GM10847 (cell line): Measurements from ENCODE around the gene JMJD6.

ENCODE experiments used
- POLR2A ChIP-seq: IDR thresholded peaks from 2 replicates; pipeline ENCODE4 v1.6.1; 2011; ENCODE audit not compliant: insufficient read length; ENCODE audit errors: extremely low read depth

The JMJD6 gene

DNA sequence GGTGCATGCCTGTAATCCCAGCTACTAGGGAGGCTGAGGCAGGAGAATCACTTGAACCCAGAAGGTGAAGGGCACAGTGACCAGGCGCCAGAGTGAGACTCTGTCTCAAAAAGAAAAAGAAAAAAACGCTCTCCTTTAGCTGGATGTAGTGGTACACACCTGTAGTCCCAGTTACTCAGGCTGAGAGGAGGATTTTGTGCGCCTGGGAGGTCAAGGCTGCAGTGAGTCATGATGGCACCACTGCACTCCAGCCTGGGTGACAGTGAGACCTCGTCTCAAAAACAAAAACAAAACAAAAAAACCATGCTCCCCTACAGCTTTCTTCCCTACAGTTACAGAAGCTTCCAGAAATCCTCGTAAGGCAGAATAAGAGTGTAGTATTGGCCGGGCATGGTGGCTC lies 49.8 kb downstream of the JMJD6 start:
- TF ChIP-seq POLR2A: no peak

DNA sequence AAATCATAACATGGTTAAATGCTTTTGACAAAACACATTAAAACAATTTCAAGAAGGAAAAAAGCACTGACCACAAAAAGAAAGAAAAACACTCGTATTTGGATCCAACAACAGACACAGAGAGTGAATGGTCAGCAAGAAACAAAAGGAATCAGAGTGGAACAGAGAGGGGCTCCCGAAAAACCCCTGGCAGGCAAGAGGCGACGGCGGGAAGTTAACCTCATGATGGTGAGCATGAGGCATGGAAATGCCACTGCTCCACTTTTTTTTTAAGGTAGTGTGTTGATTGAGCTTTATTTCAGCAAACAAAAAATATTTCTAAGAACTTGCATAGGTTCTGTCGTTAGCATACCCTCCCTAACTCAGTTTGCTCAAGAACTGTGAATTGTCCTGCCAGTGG lies 50.8 kb downstream of the JMJD6 start:
- no peak for TF ChIP-seq POLR2A

DNA sequence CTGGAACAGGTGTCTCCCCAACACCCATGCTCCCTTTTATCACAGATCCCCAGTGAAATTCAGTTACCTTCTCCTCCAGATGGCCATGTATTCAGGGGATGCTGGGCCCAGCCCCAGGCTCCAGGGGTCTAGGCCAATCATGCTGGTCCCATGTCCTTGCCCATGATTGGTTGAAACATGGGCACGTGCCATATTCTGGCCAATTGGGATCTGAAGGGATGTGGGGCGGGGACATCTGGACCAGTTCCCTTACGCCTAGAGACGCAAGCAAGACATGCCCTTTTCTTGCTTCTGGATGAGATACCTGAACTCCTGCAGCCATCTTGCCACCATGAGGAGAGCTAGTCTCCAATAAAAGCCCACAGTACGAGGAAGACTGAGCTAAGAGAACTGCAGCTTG lies 51.8 kb downstream of the JMJD6 start:
- TF ChIP-seq POLR2A: no peak

DNA sequence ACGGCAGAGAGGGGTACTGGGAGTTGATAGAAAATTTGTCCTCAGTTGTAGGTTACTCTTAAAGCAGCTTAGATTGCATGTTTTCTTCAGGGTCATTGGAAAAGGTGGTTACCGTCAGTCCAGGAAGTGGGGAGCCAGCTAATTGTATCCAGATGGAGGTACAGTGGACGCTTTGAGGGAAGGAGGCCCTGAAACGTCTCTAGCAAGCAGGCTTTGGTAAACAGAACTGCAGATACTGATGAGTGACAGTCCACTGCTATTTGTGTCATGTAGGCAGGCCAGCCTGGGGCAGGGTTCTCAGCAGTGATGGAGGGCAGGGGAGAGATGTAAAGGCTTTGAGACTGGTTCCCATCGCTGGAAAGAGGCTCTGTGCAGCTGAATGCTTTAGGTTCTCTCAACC lies 52.7 kb downstream of the JMJD6 start:
- no peak for TF ChIP-seq POLR2A

DNA sequence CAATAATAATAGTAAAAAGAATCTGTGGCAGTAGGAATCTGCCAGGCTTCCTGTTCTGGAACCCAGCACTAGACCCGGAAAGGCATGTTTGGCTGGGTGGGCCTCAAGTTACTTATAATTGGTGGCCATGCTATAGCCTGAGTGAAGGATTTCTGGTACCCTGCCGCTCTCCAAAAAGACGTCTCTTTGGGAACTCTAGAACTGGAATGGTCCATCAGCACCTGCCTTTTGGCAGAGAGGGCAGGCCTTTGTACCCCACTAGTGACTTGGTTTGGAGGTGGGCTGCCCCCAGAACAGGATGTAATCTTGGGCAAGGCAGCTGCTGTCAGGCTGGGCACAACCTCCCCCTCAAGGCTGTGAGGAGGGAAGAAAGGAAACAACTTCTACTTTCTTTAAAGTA lies 53.5 kb downstream of the JMJD6 start:
- no peak for TF ChIP-seq POLR2A

DNA sequence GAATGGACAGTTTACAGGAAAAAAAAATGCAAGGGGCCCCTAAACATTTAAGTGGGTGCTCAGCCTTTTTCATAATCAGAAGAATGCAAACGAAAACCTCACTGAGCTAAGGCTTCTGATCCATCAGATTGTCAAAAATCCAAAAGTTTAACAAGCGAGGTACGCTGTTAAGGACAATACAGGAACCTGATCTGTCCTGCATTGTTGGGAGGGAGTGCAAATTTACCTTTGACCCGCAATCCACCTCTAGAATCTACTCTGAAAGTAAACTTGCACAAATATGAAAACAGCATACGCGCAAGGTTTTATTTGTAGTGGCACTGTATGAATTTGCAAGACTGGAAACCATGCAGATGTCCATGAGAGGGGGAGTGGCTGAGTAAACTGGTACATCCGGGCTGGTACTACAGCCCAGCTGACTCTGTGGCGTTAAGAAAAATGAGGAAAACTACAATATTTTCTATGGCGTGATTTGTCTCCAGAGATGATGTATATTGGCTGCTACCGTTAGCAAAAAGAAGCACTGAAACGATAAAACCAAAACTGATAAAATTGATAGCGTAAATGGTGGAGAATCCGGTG lies 54.0 kb downstream of the JMJD6 start:
- TF ChIP-seq POLR2A: no peak

DNA sequence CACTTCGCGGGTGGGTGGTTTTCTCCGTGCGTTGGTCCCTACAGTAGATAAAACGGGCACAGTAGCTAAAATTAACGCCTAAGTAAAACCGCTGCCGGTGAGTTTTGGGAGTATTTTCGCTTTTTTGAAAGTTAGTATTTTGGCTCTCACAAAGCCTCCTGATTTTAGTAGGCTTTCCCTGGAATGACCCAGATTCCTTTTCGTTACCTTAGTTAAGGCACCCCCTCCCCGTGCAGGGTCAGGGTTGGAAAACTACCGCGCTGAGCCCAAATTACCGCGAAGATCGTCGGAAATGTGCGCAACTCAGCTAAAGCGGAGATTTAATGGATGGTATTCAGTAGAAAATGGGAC lies 54.5 kb downstream of the JMJD6 start:
- TF ChIP-seq POLR2A: no peak

DNA sequence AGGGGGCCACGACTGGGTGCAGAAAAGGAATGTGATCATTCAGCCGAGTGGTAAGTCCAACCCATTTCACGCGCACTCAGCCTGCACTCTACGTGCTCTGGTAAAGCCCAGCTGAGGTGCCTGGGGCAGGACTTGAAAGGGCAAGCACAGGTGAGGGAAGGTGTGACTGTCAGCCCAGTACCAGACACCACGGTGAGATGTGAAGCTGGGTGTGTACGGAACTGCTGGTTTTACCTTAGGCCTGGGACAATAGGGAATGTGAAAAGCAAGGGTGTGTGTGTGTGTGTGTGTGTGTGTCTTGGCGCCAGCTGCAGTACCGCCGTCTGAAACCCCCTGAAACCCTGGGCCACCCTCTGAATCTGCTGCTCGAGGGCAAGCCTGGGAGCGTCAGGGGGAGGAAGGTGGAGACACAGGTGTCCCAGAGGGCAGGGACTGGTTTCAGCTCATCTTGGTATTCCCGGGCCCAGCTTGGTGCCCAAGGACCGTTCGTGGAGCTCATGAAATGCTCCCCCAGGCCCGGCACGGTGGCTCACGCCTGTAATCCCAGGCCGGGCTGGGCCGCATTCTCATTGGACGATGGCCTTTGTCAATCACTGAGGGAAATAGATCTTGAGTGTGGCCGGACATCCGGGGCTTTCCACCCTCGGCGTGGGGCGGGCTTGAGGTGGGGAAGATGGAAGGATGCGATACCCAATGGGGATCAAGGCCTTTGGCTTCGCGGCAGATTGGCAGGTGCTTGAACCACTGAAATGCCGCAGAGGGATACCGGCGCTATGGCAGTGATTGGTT lies 55.1 kb downstream of the JMJD6 start:
- peak; percentile 46 for TF ChIP-seq POLR2A

DNA sequence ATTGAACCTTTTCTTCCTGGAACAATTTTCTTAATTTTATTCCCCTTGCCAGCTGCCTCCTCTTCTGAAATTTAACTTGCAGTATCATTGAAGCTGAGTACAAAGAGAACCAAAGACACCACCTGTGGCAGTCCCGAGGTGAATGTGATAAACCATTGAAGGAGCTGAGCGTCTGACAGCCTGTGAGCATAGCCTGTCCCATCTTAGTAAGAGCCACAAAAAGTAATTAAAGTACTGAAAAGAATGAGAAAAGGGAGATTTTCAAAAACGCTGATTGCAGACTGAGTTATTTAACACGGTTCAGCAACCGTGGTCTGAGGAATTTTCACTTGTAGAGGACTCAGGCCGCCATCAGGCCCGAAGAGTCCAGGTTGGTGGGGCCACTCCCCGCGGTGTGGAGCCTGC lies 55.7 kb downstream of the JMJD6 start:
- no peak for TF ChIP-seq POLR2A

DNA sequence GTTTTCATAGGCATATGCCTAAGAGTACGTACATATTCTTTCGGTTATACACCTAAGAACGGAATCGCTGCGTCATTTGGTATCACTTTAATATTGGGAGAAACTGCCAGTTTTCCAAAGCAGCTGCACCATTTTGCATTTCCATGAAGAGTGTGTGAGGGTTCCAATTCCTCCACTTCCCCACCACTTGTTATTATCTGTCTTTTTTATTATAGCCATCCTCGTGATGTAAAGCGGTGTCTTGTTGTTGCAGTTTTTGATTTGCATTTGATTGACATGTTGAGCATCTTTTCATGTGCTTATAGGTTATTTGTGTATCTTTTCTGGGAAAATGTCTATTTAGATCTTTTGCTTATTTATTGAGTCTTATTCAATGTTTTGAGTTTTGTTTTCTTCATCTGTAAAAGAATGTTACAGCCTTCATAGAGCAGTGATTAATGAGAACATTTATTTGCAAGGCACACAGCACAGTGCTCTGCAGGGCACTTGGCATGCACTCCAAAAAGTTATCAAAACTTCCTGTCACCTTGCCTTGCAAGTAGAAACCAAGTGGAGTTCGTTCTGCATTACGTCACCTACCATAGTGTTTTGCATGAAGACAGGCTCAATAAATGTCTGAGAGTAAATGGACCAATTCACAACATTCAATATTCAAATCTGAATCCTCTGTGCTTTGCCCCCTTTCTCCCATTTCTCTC lies 56.2 kb downstream of the JMJD6 start:
- TF ChIP-seq POLR2A: no peak
